Daoy (cell line): ENCODE data around the gene LCN12. TPM values are rescaled to one million over a fixed set of nuclear protein-coding genes. Genes with fewer than 3 reads are reported as not detected.

ENCODE experiments used
- DNase-seq: peaks from one replicate; pipeline ENCODE4 v3.0.0-alpha.2; 2015; ENCODE audit warnings: low read depth
- total RNA-seq: library from RNA; depleted of rRNA; stranded (reverse); fragments of >200 nt; shearing (Covaris generic); gene quantifications from 2 replicates; pipeline ENCODE4 v1.2.3, GENCODE V29; 2014

The LCN12 gene
- total RNA-seq, 1 experiment from 2014 or later = not detected

GRCh38 chr9:136973618-136974617 lies 21.8 kb downstream of the LCN12 start:
- no peak for DNase-seq

GRCh38 chr9:136974817-136975535 lies 22.9 kb downstream of the LCN12 start:
- DNase-seq = no peak

- peak; percentile 80 for DNase-seq
Observed at GRCh38 chr9:136975644-136976043, 23.6 kb downstream of the LCN12 start.

GRCh38 chr9:136977223-136977622 lies 25.1 kb downstream of the LCN12 start, which contains the start of gene PTGDS:
Gene PTGDS, plus strand, starts transcription at chr9:136977504. Its CDS starts 75 bp downstream, at chr9:136977579.
- DNase-seq = no peak

GRCh38 chr9:136977649-136978072 lies 25.6 kb downstream of the LCN12 start:
- no peak for DNase-seq

- DNase-seq = peak; percentile 79
Observed at GRCh38 chr9:136978073-136978864, 26.2 kb downstream of the LCN12 start.

GRCh38 chr9:136978865-136979544 lies 26.9 kb downstream of the LCN12 start:
- DNase-seq = no peak

GRCh38 chr9:136979769-136980587 lies 27.9 kb downstream of the LCN12 start:
- DNase-seq = no peak

- DNase-seq = no peak
Observed at GRCh38 chr9:136980669-136981478, 28.8 kb downstream of the LCN12 start.

GRCh38 chr9:136981588-136982231 lies 29.6 kb downstream of the LCN12 start:
- no peak for DNase-seq

GRCh38 chr9:136982232-136983051 lies 30.4 kb downstream of the LCN12 start, which contains the start of gene LCNL1:
Gene LCNL1, plus strand, starts transcription at chr9:136982993. Its CDS starts 594 bp downstream, at chr9:136983587.
- no peak for DNase-seq

- DNase-seq = no peak
Observed at GRCh38 chr9:136983167-136983566, 31.1 kb downstream of the LCN12 start.

GRCh38 chr9:136983656-136984314 lies 31.7 kb downstream of the LCN12 start:
- no peak for DNase-seq

- no peak for DNase-seq
Observed at GRCh38 chr9:136984464-136985026, 32.5 kb downstream of the LCN12 start.

GRCh38 chr9:136985027-136985602 lies 33.0 kb downstream of the LCN12 start:
- no peak for DNase-seq

GRCh38 chr9:136985853-136986252 lies 33.8 kb downstream of the LCN12 start:
- DNase-seq = no peak

- no peak for DNase-seq
Observed at GRCh38 chr9:136988872-136989271, 36.8 kb downstream of the LCN12 start.
